Endothelial cell of umbilical vein (primary cell): ENCODE data around the gene CRYGN. TPM values are rescaled to one million over a fixed set of nuclear protein-coding genes. Genes with fewer than 3 reads are reported as not detected.

Experiments used
- BruUV-seq: library from RNA; stranded (reverse); fragments of 400-500 nt; replicated peaks from 2 replicates; lab custom pipeline; 2021; lab: Mats Ljungman, UMichigan
- CTCF ChIA-PET: fragments of 300-600, 350-600 bp; sonication (Branson Sonifier 250); formaldehyde crosslinking; loops from one replicate; lab custom pipeline; 2021; ENCODE audit warnings: antibody characterized with exemption, inconsistent platforms; lab: Charles Lee
- POLR2A ChIA-PET: fragments of 300-600, 350-600 bp; sonication (Branson Sonifier 250); formaldehyde crosslinking; loops from one replicate; lab custom pipeline; 2021; ENCODE audit warnings: antibody characterized with exemption, inconsistent platforms; lab: Charles Lee
- DNase-seq: peaks from one replicate; pipeline ENCODE4 v3.0.0-alpha.2; 2011; ENCODE audit warnings: low read depth, low spot score
- FAIRE-seq: peaks from 2 replicates; lab custom pipeline; 2011; peaks lifted over from hg19 to GRCh38; lab: Jason Lieb, UNC
- H2AFZ ChIP-seq: 2 replicates; pipeline ENCODE4 v1.6.0; 2012; ENCODE audit warnings: low read depth, low read length, control low read depth, inconsistent platforms
- H3K27ac ChIP-seq: 2 replicates; pipeline ENCODE4 v1.5.1; 2011; ENCODE audit warnings: low read depth, mild to moderate bottlenecking, control low read depth, low read length, moderate library complexity; ENCODE audit not compliant: insufficient read depth
- H3K27me3 ChIP-seq, 2 experiments: 2 replicates each; pipeline versions ENCODE4 v1.6.0 to v1.6.1; 2011; ENCODE audit warnings: low read length in 2 of 2, mixed read lengths in 1 of 2; ENCODE audit not compliant: control insufficient read depth in 2 of 2, insufficient read depth in 2 of 2
- H3K36me3 ChIP-seq, 2 experiments: 2 replicates in 1 of 2; 3 replicates in 1 of 2; pipeline ENCODE4 v1.5.1; 2011; ENCODE audit warnings: low read length in 2 of 2, mild to moderate bottlenecking in 1 of 2, moderate library complexity in 1 of 2; ENCODE audit not compliant: control insufficient read depth in 2 of 2, insufficient read depth in 2 of 2; ENCODE audit errors: extremely low read depth in 1 of 2
- H3K4me1 ChIP-seq: 3 replicates; pipeline ENCODE4 v1.5.1; 2011; ENCODE audit warnings: mild to moderate bottlenecking, low read length; ENCODE audit not compliant: control insufficient read depth, insufficient read depth; ENCODE audit errors: extremely low read depth
- H3K4me2 ChIP-seq: 2 replicates; pipeline ENCODE4 v1.6.1; 2011; ENCODE audit warnings: low read length, control low read depth, mixed read lengths; ENCODE audit not compliant: insufficient read depth
- H3K4me3 ChIP-seq, 3 experiments: fragments of 200-600 bp in 1 of 3; sonication (generic), shearing (Covaris generic) in 1 of 3; replicated peaks in 1 of 3; 2 replicates each; pipeline ENCODE4 v1.5.1; 2011 to 2016; ENCODE audit warnings: control low read depth in 3 of 3, low read length in 3 of 3, mild to moderate bottlenecking in 2 of 3, inconsistent platforms in 1 of 3, low read depth in 1 of 3, moderate library complexity in 1 of 3; ENCODE audit not compliant: insufficient read depth in 1 of 3
- H3K79me2 ChIP-seq: 2 replicates; pipeline ENCODE4 v1.6.0; 2012; ENCODE audit warnings: low read length, inconsistent platforms; ENCODE audit not compliant: control insufficient read depth, insufficient read depth
- H3K9ac ChIP-seq: replicated peaks from 2 replicates; pipeline ENCODE3; 2011; ENCODE audit warnings: low read length, control low read depth; ENCODE audit not compliant: insufficient read depth; ENCODE audit errors: extremely low read depth
- H3K9me1 ChIP-seq: replicated peaks from 3 replicates; pipeline ENCODE4 v1.6.0; 2011; ENCODE audit warnings: mild to moderate bottlenecking, low read length; ENCODE audit not compliant: control insufficient read depth, insufficient read depth; ENCODE audit errors: extremely low read depth
- H3K9me3 ChIP-seq: replicated peaks from 2 replicates; pipeline ENCODE4 v1.5.1; 2012; ENCODE audit warnings: low read length, inconsistent platforms; ENCODE audit not compliant: control insufficient read depth, insufficient read depth
- H4K20me1 ChIP-seq: replicated peaks from 2 replicates; pipeline ENCODE3; 2011; ENCODE audit warnings: mild to moderate bottlenecking, low read length; ENCODE audit not compliant: control insufficient read depth, insufficient read depth; ENCODE audit errors: extremely low read depth
- EZH2 ChIP-seq: IDR thresholded peaks from 2 replicates; pipeline ENCODE4 v1.6.1; 2012; ENCODE audit warnings: borderline replicate concordance, low read depth, mild to moderate bottlenecking, moderate library complexity, low read length, inconsistent platforms; ENCODE audit not compliant: severe bottlenecking
- FOS ChIP-seq: IDR thresholded peaks from 2 replicates; pipeline ENCODE4 v1.6.1; 2011; ENCODE audit warnings: mild to moderate bottlenecking, low read length, moderate library complexity, borderline replicate concordance; ENCODE audit not compliant: insufficient read depth
- GATA2 ChIP-seq: IDR thresholded peaks from 2 replicates; pipeline ENCODE4 v1.7.0; 2011; ENCODE audit warnings: low read depth, mild to moderate bottlenecking, moderate library complexity, mixed read lengths, low read length; ENCODE audit not compliant: insufficient read length, insufficient read depth
- JUN ChIP-seq: IDR thresholded peaks from 2 replicates; pipeline ENCODE4 v1.6.1; 2011; ENCODE audit warnings: borderline replicate concordance, low read depth; ENCODE audit not compliant: insufficient read length, insufficient read depth
- MYC ChIP-seq: IDR thresholded peaks from one replicate; pipeline ENCODE4 v1.6.1; 2011; ENCODE audit warnings: mild to moderate bottlenecking, low read depth, low read length
- POLR2A ChIP-seq: IDR thresholded peaks from 2 replicates; pipeline ENCODE4 v1.6.1; 2012; ENCODE audit warnings: low read depth, mild to moderate bottlenecking, control low read depth, low read length
- POLR2AphosphoS5 ChIP-seq: IDR thresholded peaks from 2 replicates; pipeline ENCODE4 v1.6.1; 2012; ENCODE audit warnings: low read depth, mild to moderate bottlenecking, control low read depth, low read length, moderate library complexity; ENCODE audit not compliant: insufficient read depth
- dilution Hi-C: fragments of 300-500 bp; cut with MboI; formaldehyde crosslinking; loops from one replicate; pipeline ENCODE4 v1.15.0; 2019; ENCODE audit warnings: low sequenced_read_pairs; ENCODE audit not compliant: extremely low pct_ligation_motif_present
- intact Hi-C: fragments of 100-400 bp; cut with micrococcal nuclease; formaldehyde crosslinking; loops from one replicate; pipeline ENCODE4 v1.10.0; 2022
- polyA plus RNA-seq, 4 experiments: library from polyadenylated mRNA; depleted of rRNA in 3 of 4; stranded (reverse) in 3 of 4; unstranded in 1 of 4; fragments of >200 nt; gene quantifications; 2 replicates each; pipeline versions ENCODE4 v1.2.1 to v1.2.3, GENCODE V29; 2011 to 2012; ENCODE audit warnings: missing spikeins in 1 of 4
- total RNA-seq: library from RNA; stranded (reverse); gene quantifications from 2 replicates; pipeline ENCODE4 v1.2.3, GENCODE V29; 2021
- TF ChIP-seq, protein P1 (sequence below), 2 donors: IDR thresholded peaks; 1 replicate in 1 of 2; 2 replicates in 1 of 2; pipeline ENCODE4 v1.5.1; 2011; ENCODE audit warnings: low read length in 2 of 2, mild to moderate bottlenecking in 2 of 2, moderate library complexity in 2 of 2, control low read depth in 1 of 2, inconsistent platforms in 1 of 2, low read depth in 1 of 2; ENCODE audit not compliant: insufficient read depth in 1 of 2; ENCODE audit errors: extremely low read depth in 1 of 2
- TF ChIP-seq, protein P2 (sequence below): IDR thresholded peaks from 2 replicates; pipeline ENCODE4 v1.6.1; 2011; ENCODE audit not compliant: insufficient read depth, insufficient read length

The CRYGN gene
- total and polyA plus RNA-seq, 2 donors (not counting 3 experiments of a cell fraction or from before 2014, with no cell fraction given): not detected

DNA sequence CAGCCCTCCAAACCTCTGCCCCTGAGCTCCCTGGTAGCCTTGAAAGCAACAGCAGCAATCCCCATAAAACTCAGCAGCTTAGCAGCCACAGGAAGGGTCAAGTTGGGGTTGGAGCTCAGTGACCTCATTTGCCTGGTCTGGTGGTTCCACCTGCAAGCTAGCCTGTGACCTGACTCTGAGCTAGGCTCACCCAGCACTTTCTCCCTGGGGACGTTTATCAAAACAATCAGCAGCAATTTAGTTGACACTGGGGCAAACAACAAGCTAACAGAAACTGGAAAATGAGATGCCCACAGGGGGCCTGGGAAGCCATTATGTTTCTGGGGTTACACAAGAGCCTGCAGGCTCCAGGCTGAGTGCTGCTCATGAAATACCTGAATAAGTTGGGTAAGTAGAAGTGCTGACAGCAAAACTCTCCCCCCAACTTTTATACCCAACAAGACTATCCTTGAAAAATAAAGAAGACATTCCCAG, 22.4 kb upstream of the CRYGN start:
- no peak for DNase-seq
- H3K9ac ChIP-seq: no peak overlapping the region
- ChIA-PET CTCF (interaction anchor here (1.0 to 3.1 kb wide), 4 partner anchors 9 to 169 kb away, joined by 3 to 38 read pairs (median 5); partner anchors contain the start of gene RHEB), POLR2A (no interaction called here)
- H3K36me3 ChIP-seq: peaks cover 11 to 12% of the 10 kb centered on the region in 2 experiments
- no peaks in the 10 kb centered on the region for H4K20me1 ChIP-seq
- no peak overlapping the region for H3K27ac ChIP-seq
- peaks cover 22% of the 10 kb centered on the region for H3K4me1 ChIP-seq
- H3K4me3 ChIP-seq: no peak overlapping the region
- no peak overlapping the region for H3K4me2 ChIP-seq
- no TSS peak for BruUV-seq
- H3K79me2 ChIP-seq: no peaks in the 10 kb centered on the region
- intact Hi-C loops (loop anchor here (5.0 kb wide), 1 partner anchor 225 kb away; no protein-coding TSS in a partner anchor), dilution Hi-C loops (no loop called here)
- no peaks in the 10 kb centered on the region for H3K27me3 ChIP-seq
- H2AFZ ChIP-seq: no peak overlapping the region
- no peaks in the 10 kb centered on the region for H3K9me1 ChIP-seq
- no peaks in the 10 kb centered on the region for H3K9me3 ChIP-seq
- no peak for TF ChIP-seq GATA2
- TF ChIP-seq EZH2: no peak
- TF ChIP-seq, protein P1, sequence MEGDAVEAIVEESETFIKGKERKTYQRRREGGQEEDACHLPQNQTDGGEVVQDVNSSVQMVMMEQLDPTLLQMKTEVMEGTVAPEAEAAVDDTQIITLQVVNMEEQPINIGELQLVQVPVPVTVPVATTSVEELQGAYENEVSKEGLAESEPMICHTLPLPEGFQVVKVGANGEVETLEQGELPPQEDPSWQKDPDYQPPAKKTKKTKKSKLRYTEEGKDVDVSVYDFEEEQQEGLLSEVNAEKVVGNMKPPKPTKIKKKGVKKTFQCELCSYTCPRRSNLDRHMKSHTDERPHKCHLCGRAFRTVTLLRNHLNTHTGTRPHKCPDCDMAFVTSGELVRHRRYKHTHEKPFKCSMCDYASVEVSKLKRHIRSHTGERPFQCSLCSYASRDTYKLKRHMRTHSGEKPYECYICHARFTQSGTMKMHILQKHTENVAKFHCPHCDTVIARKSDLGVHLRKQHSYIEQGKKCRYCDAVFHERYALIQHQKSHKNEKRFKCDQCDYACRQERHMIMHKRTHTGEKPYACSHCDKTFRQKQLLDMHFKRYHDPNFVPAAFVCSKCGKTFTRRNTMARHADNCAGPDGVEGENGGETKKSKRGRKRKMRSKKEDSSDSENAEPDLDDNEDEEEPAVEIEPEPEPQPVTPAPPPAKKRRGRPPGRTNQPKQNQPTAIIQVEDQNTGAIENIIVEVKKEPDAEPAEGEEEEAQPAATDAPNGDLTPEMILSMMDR (IDR thresholded peaks at IDR 0.05; ENCODE audit: extremely low read depth in 1 of 2, insufficient read depth in 1 of 2, low read depth in 1 of 2, low read length in 2 of 2): no peak
- TF ChIP-seq POLR2A: no peak
- TF ChIP-seq JUN: no peak
- no peak for TF ChIP-seq MYC
- TF ChIP-seq, protein P2, sequence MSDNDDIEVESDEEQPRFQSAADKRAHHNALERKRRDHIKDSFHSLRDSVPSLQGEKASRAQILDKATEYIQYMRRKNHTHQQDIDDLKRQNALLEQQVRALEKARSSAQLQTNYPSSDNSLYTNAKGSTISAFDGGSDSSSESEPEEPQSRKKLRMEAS: no peak
- no peak for TF ChIP-seq FOS
- no peak for TF ChIP-seq POLR2AphosphoS5
- FAIRE-seq: no peak
